ENCODE measurements around the gene ATP2B2.

The ATP2B2 gene

DNA sequence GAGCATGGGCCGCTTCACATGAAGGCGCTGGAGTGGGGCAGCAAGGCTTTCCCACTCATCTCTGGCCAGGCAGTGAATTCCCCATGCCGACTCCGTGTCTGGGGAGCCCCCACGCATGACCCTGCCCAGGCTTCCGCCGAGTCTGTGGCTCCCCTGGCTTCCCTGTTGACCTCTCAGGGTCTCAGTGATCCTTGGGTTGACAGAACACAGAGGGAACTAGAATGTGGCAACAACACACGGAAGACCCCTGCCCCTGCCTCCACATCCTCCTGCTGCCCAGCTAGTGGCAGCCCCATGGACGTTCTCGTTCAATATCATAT is 61.3 kb downstream of the ATP2B2 start:
- H3K4me1 Mint-ChIP-seq, result no peaks in the 10 kb centered on the region
- peaks cover 46% of the 10 kb centered on the region for H3K27me3 Mint-ChIP-seq (ENCODE audit: low read depth)
- no peak overlapping the region for H3K4me3 Mint-ChIP-seq
- no peaks in the 10 kb centered on the region for H3K36me3 Mint-ChIP-seq (ENCODE audit: low read depth)
- no peaks in the 10 kb centered on the region for H3K9me3 Mint-ChIP-seq
- TF ChIP-seq, protein P1, sequence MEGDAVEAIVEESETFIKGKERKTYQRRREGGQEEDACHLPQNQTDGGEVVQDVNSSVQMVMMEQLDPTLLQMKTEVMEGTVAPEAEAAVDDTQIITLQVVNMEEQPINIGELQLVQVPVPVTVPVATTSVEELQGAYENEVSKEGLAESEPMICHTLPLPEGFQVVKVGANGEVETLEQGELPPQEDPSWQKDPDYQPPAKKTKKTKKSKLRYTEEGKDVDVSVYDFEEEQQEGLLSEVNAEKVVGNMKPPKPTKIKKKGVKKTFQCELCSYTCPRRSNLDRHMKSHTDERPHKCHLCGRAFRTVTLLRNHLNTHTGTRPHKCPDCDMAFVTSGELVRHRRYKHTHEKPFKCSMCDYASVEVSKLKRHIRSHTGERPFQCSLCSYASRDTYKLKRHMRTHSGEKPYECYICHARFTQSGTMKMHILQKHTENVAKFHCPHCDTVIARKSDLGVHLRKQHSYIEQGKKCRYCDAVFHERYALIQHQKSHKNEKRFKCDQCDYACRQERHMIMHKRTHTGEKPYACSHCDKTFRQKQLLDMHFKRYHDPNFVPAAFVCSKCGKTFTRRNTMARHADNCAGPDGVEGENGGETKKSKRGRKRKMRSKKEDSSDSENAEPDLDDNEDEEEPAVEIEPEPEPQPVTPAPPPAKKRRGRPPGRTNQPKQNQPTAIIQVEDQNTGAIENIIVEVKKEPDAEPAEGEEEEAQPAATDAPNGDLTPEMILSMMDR (IDR thresholded peaks at IDR 0.05; ENCODE audit: unreplicated experiment in 3 of 3), result no peak
- no peak overlapping the region for H3K27ac Mint-ChIP-seq

DNA sequence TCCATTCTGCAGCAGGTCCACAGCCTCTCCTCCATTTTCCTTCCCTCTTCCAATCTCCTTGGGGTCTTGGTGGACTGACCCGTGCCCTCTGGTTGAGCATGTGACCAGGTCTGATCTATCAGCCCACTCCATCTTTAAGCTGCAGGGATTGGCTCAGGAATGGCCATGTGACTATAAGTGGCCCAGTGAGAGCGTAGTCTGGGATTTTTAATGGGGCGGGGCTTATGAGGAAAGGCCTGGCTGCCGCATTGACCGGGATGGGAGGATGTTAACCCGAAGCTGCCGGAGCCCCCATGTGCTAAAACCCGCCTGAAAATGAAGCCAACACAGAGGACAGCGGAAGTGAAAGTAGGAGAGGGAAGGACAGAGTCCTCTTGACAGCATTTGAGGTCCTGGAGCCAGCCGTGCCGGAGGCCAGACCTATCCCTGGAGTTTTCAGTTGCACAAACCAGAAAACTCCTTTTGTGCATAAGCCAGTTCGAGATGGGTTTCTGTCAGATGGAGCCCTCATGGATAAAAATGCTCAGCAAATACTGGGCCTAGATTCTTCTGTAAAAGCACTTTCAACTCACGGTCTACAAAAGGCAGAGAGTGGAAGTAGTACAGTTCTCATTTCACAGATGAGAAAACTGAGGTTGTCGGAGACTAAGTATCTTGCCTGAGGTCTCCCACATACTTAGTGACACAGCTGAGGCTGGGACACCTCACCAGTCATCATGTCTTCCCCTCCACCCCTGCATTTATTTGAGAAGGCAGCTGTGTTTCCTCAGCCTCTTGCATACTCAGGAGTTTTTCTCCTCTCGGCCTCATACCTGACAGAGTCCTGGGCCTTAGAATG is 61.9 kb downstream of the ATP2B2 start:
- no peak overlapping the region for H3K4me3 Mint-ChIP-seq
- no peaks in the 10 kb centered on the region for H3K9me3 Mint-ChIP-seq
- H3K27ac Mint-ChIP-seq, result no peak overlapping the region
- TF ChIP-seq, protein P1 (IDR thresholded peaks at IDR 0.05; ENCODE audit: unreplicated experiment in 3 of 3), result no peak
- no peaks in the 10 kb centered on the region for H3K36me3 Mint-ChIP-seq (ENCODE audit: low read depth)
- H3K4me1 Mint-ChIP-seq, result peaks cover 3% of the 10 kb centered on the region
- peaks cover 42% of the 10 kb centered on the region for H3K27me3 Mint-ChIP-seq (ENCODE audit: low read depth)

DNA sequence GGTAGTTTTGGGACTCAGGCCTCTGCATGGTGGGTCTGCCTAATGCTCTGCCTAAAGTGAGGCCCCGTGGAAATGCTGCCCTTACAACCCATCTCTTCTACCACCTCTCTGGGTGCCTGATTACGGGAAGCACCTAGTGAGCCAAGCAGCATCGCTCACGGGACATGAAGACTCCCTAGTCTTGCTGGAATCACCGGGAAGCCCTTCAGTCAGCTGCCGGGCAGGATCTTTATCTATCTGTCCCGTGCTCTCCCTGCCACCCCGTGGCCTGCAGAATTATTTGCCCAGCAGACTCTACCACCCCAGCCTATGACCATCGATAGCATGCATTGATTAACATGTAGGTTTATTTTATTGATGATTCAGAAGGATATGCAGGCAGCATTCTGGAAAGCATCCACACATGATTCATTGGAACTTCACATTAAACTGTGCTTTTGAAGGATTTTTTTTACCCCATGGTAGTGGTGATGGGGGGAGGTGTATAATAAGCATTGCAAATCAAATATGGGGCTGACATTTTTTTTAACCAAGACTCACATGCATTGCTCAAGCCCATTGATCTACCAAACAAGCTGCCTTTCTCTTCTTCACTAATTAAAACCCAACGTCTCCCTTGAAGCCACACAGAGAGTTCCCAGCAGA is 63.1 kb downstream of the ATP2B2 start:
- TF ChIP-seq, protein P1 (IDR thresholded peaks at IDR 0.05; ENCODE audit: unreplicated experiment in 3 of 3), result no peak
- Mint-ChIP-seq H3K9me3 (no peaks in the 10 kb centered on the region), H3K4me3 (no peak overlapping the region), H3K4me1 (peaks cover 12% of the 10 kb centered on the region), H3K27ac (no peak overlapping the region), H3K27me3 (ENCODE audit: low read depth) (peaks cover 31% of the 10 kb centered on the region), H3K36me3 (ENCODE audit: low read depth) (no peaks in the 10 kb centered on the region)

DNA sequence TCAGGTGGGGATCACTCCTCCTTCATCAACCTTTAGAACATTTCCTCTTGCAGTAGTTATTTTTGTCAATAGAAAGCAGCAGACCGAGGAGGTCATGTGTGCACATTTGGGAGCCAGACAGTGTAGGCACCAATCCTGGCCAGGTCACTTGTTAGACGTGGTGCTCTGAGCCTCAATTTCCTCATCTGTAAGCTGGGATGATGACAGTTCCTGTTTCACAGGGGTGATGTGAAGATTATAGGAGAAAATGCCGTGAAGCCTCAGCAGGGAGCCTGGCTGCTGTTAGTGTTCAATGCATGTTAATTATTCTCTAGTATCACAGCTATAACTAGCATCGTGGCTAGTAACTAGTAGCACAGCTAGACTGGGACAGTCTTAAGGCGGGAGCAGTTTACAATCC is 64.7 kb downstream of the ATP2B2 start:
- peaks cover 21% of the 10 kb centered on the region for H3K27me3 Mint-ChIP-seq (ENCODE audit: low read depth)
- no peak overlapping the region for H3K4me3 Mint-ChIP-seq

DNA sequence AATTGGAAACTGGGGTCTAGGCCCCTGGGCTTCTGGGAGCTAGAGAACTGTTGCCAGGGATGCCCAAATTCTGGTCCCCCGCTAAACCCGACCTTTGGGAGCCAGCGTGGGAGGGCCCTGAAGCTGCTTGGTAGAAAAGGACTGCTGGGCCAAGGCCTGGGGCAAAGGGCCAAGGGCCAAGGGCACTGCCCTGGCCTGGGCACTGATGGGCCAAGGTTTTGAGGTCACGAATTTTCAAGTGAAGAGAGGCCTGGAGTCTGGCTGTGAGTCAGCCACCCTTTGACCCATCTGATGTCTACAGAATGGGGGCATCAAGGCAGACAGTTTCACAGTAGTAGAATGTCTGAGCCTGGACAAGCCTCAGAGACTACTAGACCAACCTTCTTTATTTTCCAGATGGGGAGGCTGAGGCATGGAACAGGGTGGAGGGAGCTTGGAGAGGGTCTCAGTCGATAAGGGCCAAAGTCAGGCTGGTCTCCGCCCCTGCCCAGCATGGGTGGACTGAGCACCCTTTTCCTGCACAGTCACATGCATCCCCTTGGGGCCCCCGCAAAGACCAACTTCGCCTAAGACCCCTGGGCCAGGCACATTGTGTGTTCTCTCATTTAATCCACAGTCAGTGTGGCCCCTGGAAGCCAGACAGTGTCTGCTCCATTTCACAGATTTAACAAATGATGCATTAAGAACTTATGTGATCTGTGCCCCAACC is 66.3 kb downstream of the ATP2B2 start:
- no peak overlapping the region for H3K4me3 Mint-ChIP-seq
- H3K27me3 Mint-ChIP-seq (ENCODE audit: low read depth), result peaks cover 14% of the 10 kb centered on the region
- H3K36me3 Mint-ChIP-seq (ENCODE audit: low read depth), result no peaks in the 10 kb centered on the region
- H3K9me3 Mint-ChIP-seq, result no peaks in the 10 kb centered on the region
- peaks cover 14% of the 10 kb centered on the region for H3K4me1 Mint-ChIP-seq
- TF ChIP-seq, protein P1 (IDR thresholded peaks at IDR 0.05; ENCODE audit: unreplicated experiment in 3 of 3), result no peak
- no peak overlapping the region for H3K27ac Mint-ChIP-seq

More for the DNA sequence above, 64.7 kb downstream of the ATP2B2 start:
- Mint-ChIP-seq H3K9me3 (no peaks in the 10 kb centered on the region), H3K27ac (no peak overlapping the region), H3K36me3 (ENCODE audit: low read depth) (no peaks in the 10 kb centered on the region), H3K4me1 (peaks cover 12% of the 10 kb centered on the region)
- TF ChIP-seq, protein P1 (IDR thresholded peaks at IDR 0.05; ENCODE audit: unreplicated experiment in 3 of 3), result no peak

Data from nephron (organoid).